Testis (tissue), 3 donors: ENCODE data around the gene JMJD8. TPM values are rescaled to one million over a fixed set of nuclear protein-coding genes. Genes with fewer than 3 reads are reported as not detected.

Experiments
- DNase-seq: peaks from one replicate; pipeline ENCODE4 v3.0.0-alpha.2; 2019
- H3K27ac ChIP-seq, 2 donors: fragments of 200-600 bp; sonication (generic); one replicate each; pipeline ENCODE4 v1.5.1; 2019
- H3K27me3 ChIP-seq: fragments of 200-600 bp; sonication (generic); one replicate; pipeline ENCODE4 v1.5.1; 2019
- H3K36me3 ChIP-seq: fragments of 200-600 bp; sonication (generic); one replicate; pipeline ENCODE4 v1.5.1; 2017; ENCODE audit warnings: low read depth; ENCODE audit errors: missing control alignments
- H3K4me1 ChIP-seq: fragments of 200-600 bp; sonication (generic); one replicate; pipeline ENCODE4 v1.5.1; 2019
- H3K4me3 ChIP-seq, 2 donors: fragments of 200-600 bp; sonication (generic); one replicate each; pipeline ENCODE4 v1.5.1; 2017 to 2019
- H3K9me3 ChIP-seq: fragments of 200-600 bp; sonication (generic); one replicate; pipeline ENCODE4 v1.5.1; 2017
- POLR2A ChIP-seq: fragments of 450-650 bp; IDR thresholded peaks from one replicate; pipeline ENCODE4 v1.6.1; 2017; ENCODE audit warnings: antibody characterized with exemption, mild to moderate bottlenecking, moderate library complexity
- WGBS, 2 donors: methylation state at CpG; one replicate each; pipeline ENCODE4 v1.1.5; 2018; 5-methylcytosine and 5-hydroxymethylcytosine counted together
- intact Hi-C: fragments of 100-400 bp; cut with DNase I; formaldehyde crosslinking; loops from one replicate; pipeline ENCODE4 v1.15.1; 2023; ENCODE audit warnings: low total_unique reads
- polyA plus RNA-seq: library from polyadenylated mRNA; stranded (reverse); fragments of 350-450 nt; fragmentation: Illumina TruSeq; extraction: RNeasy Lipid Tissue Mini Kit (QIAGEN cat#74804); gene quantifications from one replicate; pipeline ENCODE4 v1.2.3, GENCODE V29; 2014; ENCODE audit warnings: low read depth, low replicate concordance; ENCODE audit not compliant: insufficient read depth
- total RNA-seq, 2 donors: library from RNA; depleted of rRNA; stranded (reverse); fragments of >200 nt; gene quantifications; one replicate each; pipeline ENCODE4 v1.2.3, GENCODE V29; 2016
- TF ChIP-seq, protein P1 (sequence below), 3 experiments: fragments of 450-650 bp in 2 of 3; fragments of 200-600 bp in 1 of 3; sonication (generic) in 1 of 3; IDR thresholded peaks; one replicate each; pipeline ENCODE4 v1.5.1; 2016 to 2019; ENCODE audit warnings: antibody characterized with exemption in 3 of 3, mild to moderate bottlenecking in 2 of 3, moderate library complexity in 1 of 3

The JMJD8 gene
- total and polyA plus RNA-seq, 3 donors from 2014 or later: 84.2 to 101 (median 95.5) TPM

DNA sequence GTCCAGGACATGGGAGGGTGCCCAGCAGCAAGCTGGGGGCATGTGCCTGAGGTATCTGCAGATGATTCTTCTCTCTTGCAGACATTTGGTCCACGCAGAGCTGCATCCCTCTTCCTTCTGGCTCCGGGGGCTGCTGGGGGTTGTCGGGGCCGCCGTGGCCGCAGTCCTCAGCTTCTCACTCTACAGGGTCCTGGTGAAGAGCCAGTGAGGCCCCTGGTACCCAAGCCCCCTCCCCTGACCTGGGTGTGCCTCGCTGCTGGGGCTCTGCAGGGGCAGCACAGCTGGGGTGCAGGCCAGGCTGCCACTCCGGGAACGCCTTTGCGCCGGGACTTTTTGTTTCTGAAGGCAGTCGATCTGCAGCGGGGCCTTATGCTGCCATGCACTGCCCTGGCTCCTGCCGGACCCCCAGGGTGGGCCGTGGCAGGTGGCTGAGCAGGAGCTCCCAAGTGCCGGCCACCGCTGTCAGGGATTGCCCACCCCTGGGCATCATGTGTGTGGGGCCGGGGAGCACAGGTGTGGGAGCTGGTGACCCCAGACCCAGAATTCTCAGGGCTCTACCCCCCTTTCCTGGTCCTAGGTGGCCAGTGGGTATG lies 10.6 kb downstream of the JMJD8 start:
- H3K27me3 ChIP-seq: no peaks in the 10 kb centered on the region
- no peak for DNase-seq
- H3K4me1 ChIP-seq: peaks cover 26% of the 10 kb centered on the region
- intact Hi-C loops: no loop called here
- H3K36me3 ChIP-seq: no peaks in the 10 kb centered on the region
- no peak for TF ChIP-seq POLR2A
- TF ChIP-seq, protein P1, sequence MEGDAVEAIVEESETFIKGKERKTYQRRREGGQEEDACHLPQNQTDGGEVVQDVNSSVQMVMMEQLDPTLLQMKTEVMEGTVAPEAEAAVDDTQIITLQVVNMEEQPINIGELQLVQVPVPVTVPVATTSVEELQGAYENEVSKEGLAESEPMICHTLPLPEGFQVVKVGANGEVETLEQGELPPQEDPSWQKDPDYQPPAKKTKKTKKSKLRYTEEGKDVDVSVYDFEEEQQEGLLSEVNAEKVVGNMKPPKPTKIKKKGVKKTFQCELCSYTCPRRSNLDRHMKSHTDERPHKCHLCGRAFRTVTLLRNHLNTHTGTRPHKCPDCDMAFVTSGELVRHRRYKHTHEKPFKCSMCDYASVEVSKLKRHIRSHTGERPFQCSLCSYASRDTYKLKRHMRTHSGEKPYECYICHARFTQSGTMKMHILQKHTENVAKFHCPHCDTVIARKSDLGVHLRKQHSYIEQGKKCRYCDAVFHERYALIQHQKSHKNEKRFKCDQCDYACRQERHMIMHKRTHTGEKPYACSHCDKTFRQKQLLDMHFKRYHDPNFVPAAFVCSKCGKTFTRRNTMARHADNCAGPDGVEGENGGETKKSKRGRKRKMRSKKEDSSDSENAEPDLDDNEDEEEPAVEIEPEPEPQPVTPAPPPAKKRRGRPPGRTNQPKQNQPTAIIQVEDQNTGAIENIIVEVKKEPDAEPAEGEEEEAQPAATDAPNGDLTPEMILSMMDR (IDR thresholded peaks at IDR 0.05): no peak
- H3K4me3 ChIP-seq: no peak overlapping the region
- WGBS, 2 donors: 87 to 95% methylated on average over 8 to 15 of the region's 18 CpGs
- H3K9me3 ChIP-seq: no peaks in the 10 kb centered on the region
- H3K27ac ChIP-seq: no peak overlapping the region

GRCh38 chr16:672851-673250 lies 11.3 kb downstream of the JMJD8 start:
- 95 to 100% methylated on average over 2 to 21 of the region's 21 CpGs for WGBS, 2 donors
- Histone ChIP-seq H3K4me3 (no peak overlapping the region), H3K27me3 (no peaks in the 10 kb centered on the region), H3K4me1 (peaks cover 26% of the 10 kb centered on the region), H3K27ac (no peak overlapping the region), H3K36me3 (no peaks in the 10 kb centered on the region), H3K9me3 (no peaks in the 10 kb centered on the region)
- TF ChIP-seq, protein P1 (IDR thresholded peaks at IDR 0.05): no peak
- intact Hi-C loops: no loop called here
- no peak for DNase-seq

DNA sequence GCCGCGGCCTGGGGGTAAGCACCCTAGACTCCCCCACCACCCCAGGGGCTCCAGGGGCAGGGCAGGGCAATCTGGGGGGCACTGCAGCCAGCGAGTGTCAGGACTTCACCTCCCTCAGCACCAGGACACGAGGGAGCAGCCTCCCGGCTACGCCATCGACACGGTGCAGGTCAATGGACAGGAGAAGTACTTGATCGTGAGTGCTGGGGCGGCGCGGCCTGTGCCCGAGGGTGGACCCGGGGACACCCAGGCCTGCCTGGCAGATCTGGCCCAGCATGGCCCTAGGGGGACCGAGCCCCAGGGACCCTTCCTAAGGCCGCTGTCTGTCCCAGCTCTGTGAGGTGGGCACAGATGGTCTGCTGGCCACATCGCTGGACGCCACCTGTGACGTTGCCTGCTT lies 11.8 kb downstream of the JMJD8 start:
- Histone ChIP-seq H3K9me3 (no peaks in the 10 kb centered on the region), H3K27ac (no peak overlapping the region), H3K4me3 (no peak overlapping the region), H3K36me3 (no peaks in the 10 kb centered on the region), H3K27me3 (no peaks in the 10 kb centered on the region), H3K4me1 (peaks cover 30% of the 10 kb centered on the region)
- no peak for TF ChIP-seq POLR2A
- TF ChIP-seq, protein P1 (IDR thresholded peaks at IDR 0.05): no peak
- DNase-seq: no peak
- intact Hi-C loops: no loop called here
- WGBS, 2 donors: 97 to 98% methylated on average over 8 to 16 of the region's 19 CpGs

- Histone ChIP-seq H3K27ac (no peak overlapping the region), H3K4me1 (peaks cover 30% of the 10 kb centered on the region), H3K9me3 (no peaks in the 10 kb centered on the region), H3K36me3 (no peaks in the 10 kb centered on the region), H3K4me3 (no peak overlapping the region), H3K27me3 (no peaks in the 10 kb centered on the region)
- intact Hi-C loops: no loop called here
- DNase-seq: no peak
- 85 to 92% methylated on average over 20 to 33 of the region's 40 CpGs for WGBS, 2 donors
- TF ChIP-seq, protein P1 (IDR thresholded peaks at IDR 0.05): no peak
- TF ChIP-seq POLR2A: no peak
Observed at GRCh38 chr16:671353-672131, 12.6 kb downstream of the JMJD8 start.
